HFF-Myc (cell line): ENCODE results near the gene EML6.

Experiments used
- DNase-seq: peaks from one replicate; pipeline ENCODE4 v3.0.0-alpha.2; 2011; ENCODE audit warnings: low read depth; ENCODE audit errors: extremely low read depth
- H3K4me3 ChIP-seq: replicated peaks from 2 replicates; pipeline ENCODE4 v1.5.1; 2011; ENCODE audit warnings: low read depth, mild to moderate bottlenecking, control low read depth, low read length
- CTCF ChIP-seq: IDR thresholded peaks from 2 replicates; pipeline ENCODE4 v1.5.1; 2012; ENCODE audit warnings: mild to moderate bottlenecking, low read depth, low read length, control low read depth; ENCODE audit errors: missing control alignments

The EML6 gene

GRCh38 chr2:54787270-54787669 lies 63.8 kb downstream of the EML6 start:
- no peak for DNase-seq
- no peak for TF ChIP-seq CTCF
- H3K4me3 ChIP-seq, result no peak overlapping the region

- TF ChIP-seq CTCF, result no peak
- H3K4me3 ChIP-seq, result no peak overlapping the region
- no peak for DNase-seq
These were observed 64.4 kb downstream of the EML6 start for GRCh38 chr2:54787755-54788366.

- no peak for TF ChIP-seq CTCF
- no peak overlapping the region for H3K4me3 ChIP-seq
- no peak for DNase-seq
These were observed 66.4 kb downstream of the EML6 start for GRCh38 chr2:54789878-54790277.

GRCh38 chr2:54791831-54792230 lies 68.4 kb downstream of the EML6 start:
- no peak for TF ChIP-seq CTCF
- no peak overlapping the region for H3K4me3 ChIP-seq
- no peak for DNase-seq

- no peak for DNase-seq
These were observed 73.8 kb downstream of the EML6 start for GRCh38 chr2:54797307-54797706.

GRCh38 chr2:54801352-54801751 lies 77.9 kb downstream of the EML6 start:
- no peak overlapping the region for H3K4me3 ChIP-seq
- TF ChIP-seq CTCF, result no peak
- DNase-seq, result no peak

More at GRCh38 chr2:54797307-54797706, 73.8 kb downstream of the EML6 start:
- no peak overlapping the region for H3K4me3 ChIP-seq
- no peak for TF ChIP-seq CTCF
